ENCODE measurements around the gene RAN.
"Not testable (repeated sequence)": the region's sequence is repeated elsewhere in the genome, so short reads cannot be mapped to it uniquely, and the experiment has no call there.

The RAN gene

GRCh38 chr12:130849561-130850417 is 22.1 kb upstream of the RAN start:
- peak; percentile 81 for DNase-seq (ENCODE audit: low read depth, low spot score)

DNA sequence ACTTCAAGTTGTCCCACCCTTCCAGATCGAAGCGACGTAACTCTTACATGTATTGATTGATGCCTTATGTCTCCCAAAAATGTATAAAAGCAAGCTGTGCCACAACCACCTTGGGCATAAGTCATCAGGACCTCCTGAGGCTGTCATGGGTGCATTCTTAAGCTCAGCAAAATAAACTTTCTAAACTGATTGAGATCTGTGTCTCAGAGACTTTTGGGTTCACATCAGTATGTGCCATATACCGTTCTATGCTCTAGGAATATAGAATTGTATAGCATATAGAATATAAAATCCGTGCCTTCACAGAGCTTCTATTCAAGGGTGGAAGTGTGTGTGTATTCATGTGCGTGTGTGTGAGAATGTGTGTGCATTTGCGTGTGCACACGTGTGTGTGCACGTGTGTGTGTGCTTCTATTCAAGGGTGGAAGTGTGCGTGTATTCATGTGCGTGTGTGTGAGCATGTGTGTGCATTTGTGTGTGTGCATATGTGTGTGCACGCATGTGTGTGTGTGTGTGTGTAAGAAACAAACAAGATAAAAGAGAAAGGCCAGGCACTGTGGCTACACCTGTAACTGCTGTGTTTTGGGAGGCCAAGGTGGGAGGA is 21.3 kb upstream of the RAN start:
- DNase-seq (ENCODE audit: low read depth, low spot score), result no peak

GRCh38 chr12:130856088-130856487 is 15.8 kb upstream of the RAN start:
- DNase-seq (ENCODE audit: low read depth, low spot score), result no peak

- DNase-seq (ENCODE audit: low read depth, low spot score), result no peak
Observed at GRCh38 chr12:130858084-130858483, 13.8 kb upstream of the RAN start.

GRCh38 chr12:130859161-130859560 is 12.7 kb upstream of the RAN start:
- no peak for DNase-seq (ENCODE audit: low read depth, low spot score)

DNA sequence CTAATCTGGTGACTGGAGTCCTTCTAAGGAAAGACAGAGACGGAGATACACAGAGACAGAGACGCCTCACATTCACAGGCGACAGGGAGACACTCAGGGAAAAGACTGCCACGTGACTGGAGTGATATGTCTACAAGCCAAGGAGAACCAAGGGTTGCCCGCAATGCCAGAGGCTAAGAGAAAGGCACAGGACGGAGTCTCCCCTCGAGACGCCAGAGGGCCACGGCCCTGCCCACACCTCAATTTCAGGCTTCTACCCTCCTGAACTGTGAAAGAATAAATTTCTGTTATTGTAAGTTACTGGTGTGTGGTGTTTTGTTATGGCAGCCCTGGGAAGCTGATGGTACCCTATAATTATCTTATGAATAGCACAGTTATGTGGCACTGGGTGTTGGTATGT is 11.6 kb upstream of the RAN start:
- no peak for DNase-seq (ENCODE audit: low read depth, low spot score)

DNA sequence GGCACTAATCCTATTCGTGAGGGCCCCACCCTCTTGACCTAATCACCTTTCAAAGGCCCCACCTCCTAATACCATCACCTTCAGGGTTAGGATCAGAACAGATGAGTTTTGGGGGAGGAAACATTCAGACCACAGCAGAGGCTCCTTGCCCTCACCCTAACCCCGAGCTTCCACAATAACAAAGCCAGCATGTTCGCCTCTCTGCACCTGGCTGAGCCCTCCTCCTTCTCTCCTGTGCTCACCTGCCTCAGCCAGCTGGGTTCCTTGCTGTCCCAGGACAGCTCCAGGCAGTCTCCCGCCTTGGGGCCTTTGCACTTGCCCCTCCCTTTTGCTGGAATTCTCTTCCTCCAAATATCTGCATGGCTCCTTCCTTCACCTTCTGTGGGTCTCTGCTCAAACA is 9.7 kb upstream of the RAN start:
- peak; percentile 64 for DNase-seq (ENCODE audit: low read depth, low spot score)

GRCh38 chr12:130862771-130863170 is 9.1 kb upstream of the RAN start:
- not testable (repeated sequence) for DNase-seq (ENCODE audit: low read depth, low spot score)

- DNase-seq (ENCODE audit: low read depth, low spot score), result peak; percentile 47
Observed at GRCh38 chr12:130863298-130863697, 8.6 kb upstream of the RAN start.

GRCh38 chr12:130868412-130868811 is 3.5 kb upstream of the RAN start:
- no peak for DNase-seq (ENCODE audit: low read depth, low spot score)

- DNase-seq (ENCODE audit: low read depth, low spot score), result peak; percentile 91
Observed at GRCh38 chr12:130870442-130871285, 1.2 kb upstream of the RAN start.

DNA sequence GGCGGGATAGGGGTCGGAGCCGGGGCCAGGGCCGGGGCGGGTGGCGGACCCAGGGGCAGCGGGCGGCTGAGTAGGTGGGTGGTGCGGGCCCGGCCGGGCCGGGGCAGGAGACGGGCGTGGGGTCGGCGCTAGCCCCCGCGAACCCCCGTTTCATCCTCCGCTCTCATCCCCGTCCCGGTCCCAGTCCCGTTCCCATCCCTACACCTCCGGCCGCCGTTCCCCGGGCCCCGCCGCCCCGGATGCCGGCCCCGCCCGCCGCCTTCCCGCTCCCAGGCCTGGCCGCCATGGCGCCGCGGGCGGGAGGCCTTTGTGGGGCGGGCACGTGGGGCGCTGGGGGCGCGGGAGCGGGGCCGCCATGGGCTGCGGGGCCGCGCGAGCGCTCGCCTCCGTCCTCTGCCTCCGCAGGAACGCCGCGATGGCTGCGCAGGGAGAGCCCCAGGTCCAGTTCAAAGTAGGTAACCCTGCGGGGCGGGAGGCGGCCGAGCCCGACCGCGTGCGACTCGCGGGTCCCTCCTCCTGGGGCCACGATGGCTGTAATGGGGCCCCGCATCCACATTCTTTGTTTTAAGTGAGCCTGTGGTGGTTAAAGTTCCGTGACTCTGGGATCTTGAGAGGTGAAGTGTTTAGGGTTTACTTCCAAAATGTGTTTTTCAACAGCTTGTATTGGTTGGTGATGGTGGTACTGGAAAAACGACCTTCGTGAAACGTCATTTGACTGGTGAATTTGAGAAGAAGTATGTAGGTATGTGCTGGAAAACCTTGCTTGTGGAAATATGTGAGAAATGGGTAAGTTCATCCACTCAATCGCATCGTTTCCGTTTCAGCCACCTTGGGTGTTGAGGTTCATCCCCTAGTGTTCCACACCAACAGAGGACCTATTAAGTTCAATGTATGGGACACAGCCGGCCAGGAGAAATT is 572 bp downstream of the RAN start:
- DNase-seq (ENCODE audit: low read depth, low spot score), result peak; percentile 25

- no peak for DNase-seq (ENCODE audit: low read depth, low spot score)
Observed at GRCh38 chr12:130873106-130873795, 1.4 kb downstream of the RAN start.

- DNase-seq (ENCODE audit: low read depth, low spot score), result no peak
Observed at GRCh38 chr12:130873825-130874224, 2.0 kb downstream of the RAN start.

DNA sequence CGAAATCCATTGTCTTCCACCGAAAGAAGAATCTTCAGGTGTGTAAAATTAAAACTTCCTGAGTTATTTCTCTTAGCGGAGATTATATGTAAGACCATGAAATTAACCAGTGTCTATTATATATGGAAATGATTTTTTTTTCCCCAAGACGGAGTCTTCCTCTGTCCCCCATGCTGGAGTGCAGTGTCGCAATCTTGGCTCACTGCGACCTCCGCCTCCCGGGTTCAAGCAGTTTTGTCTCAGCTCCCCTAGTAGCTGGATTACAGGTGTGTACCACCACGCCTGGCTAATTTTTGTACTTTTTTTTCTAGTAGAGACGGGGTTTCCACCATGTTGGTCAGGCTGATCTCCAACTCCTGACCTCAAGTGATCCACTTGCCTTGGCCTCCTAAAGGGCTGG is 2.8 kb downstream of the RAN start:
- no peak for DNase-seq (ENCODE audit: low read depth, low spot score)

- no peak for DNase-seq (ENCODE audit: low read depth, low spot score)
Observed at GRCh38 chr12:130875193-130875592, 3.3 kb downstream of the RAN start.

- not testable (repeated sequence) for DNase-seq (ENCODE audit: low read depth, low spot score)
Observed at GRCh38 chr12:130875708-130876107, 3.8 kb downstream of the RAN start.

- DNase-seq (ENCODE audit: low read depth, low spot score), result no peak
Observed at GRCh38 chr12:130876297-130876696, 4.4 kb downstream of the RAN start.

DNA sequence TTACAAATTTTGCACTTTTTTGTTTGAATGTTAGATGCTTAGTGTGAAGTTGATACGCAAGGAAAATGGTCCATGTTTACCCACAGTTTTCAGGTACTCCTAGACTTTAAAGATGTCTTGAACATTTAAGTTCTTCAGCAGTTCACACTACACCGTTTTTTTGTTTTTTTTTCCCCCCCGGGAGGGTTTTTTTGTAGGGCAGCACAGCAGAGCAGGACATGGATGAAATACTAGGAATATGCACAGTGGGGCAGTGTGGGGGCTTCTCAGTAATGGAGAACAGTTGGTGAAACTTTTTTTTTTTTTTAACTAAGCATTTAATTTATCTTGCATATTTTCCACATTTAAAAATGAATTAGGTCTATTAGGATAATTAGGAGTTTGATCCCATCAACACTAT is 4.9 kb downstream of the RAN start:
- DNase-seq (ENCODE audit: low read depth, low spot score), result no peak

DNA sequence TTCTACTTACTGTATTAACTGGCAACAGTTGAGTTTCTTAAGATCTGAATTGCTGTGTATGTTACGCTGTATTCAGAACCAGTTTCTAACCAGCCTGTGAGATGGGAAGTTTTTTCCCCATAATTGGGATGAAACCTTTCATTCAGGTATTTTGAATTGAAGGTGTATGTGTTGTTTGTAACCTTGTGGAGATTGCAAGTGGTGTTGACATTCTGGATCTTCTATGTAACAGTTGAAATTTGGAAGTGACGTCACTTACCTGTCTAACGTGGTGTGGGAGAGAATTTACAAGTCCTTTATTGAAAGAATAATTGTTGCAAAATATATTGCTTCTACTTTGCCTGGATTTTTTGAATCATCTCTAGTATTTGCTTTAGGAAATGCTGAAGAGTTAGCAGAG is 5.5 kb downstream of the RAN start:
- no peak for DNase-seq (ENCODE audit: low read depth, low spot score)

Measured in ELF-1 (cell line).